NT2/D1 (cell line): ENCODE measurements around the gene PAQR4.
"Not testable (repeated sequence)": the region's sequence is repeated elsewhere in the genome, so short reads cannot be mapped to it uniquely, and the experiment has no call there.

ENCODE experiments used
- SUZ12 ChIP-seq: IDR thresholded peaks from 2 replicates; pipeline ENCODE4 v1.6.1; 2011; ENCODE audit not compliant: insufficient read length, insufficient read depth; ENCODE audit errors: extremely low read depth
- YY1 ChIP-seq: IDR thresholded peaks from 2 replicates; pipeline ENCODE4 v1.6.1; 2011; ENCODE audit not compliant: insufficient read length, insufficient read depth
- ZNF274 ChIP-seq: IDR thresholded peaks from 2 replicates; pipeline ENCODE4 v1.6.1; 2011; ENCODE audit warnings: mild to moderate bottlenecking, low read depth, low read length

GRCh38 chr16:2928151-2928550 lies 41.0 kb upstream of the PAQR4 start:
- not testable (repeated sequence) for TF ChIP-seq YY1, ZNF274, SUZ12
